ENCODE measurements around the gene CYP27C1. TPM values are rescaled to one million over a fixed set of nuclear protein-coding genes. Genes with fewer than 3 reads are reported as not detected.

Gene CYP27C1
- total RNA-seq, 4 donors from 2014 or later: 0.38 to 0.98 (median 0.51) TPM; not detected in 1

DNA sequence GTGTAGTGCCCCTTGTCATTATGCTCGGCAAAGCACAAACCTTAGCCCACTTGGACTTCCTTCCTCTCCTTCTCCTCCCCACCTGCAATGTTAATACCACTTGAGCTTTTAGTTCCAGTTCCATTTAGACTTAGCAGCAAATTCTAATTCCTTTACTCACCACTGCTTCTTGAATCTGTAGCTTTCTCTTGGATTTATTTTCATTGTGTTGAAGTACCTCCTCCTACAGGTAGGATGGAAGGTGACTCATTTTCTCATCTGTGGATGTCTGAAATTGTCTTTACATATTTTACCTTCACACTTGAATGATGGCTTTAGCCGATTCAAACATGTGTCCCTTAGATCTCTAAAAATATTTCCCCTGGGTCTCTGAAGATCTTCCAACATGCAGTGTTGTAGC, 80.3 kb downstream of the CYP27C1 start:
- TF ChIP-seq, protein P1, sequence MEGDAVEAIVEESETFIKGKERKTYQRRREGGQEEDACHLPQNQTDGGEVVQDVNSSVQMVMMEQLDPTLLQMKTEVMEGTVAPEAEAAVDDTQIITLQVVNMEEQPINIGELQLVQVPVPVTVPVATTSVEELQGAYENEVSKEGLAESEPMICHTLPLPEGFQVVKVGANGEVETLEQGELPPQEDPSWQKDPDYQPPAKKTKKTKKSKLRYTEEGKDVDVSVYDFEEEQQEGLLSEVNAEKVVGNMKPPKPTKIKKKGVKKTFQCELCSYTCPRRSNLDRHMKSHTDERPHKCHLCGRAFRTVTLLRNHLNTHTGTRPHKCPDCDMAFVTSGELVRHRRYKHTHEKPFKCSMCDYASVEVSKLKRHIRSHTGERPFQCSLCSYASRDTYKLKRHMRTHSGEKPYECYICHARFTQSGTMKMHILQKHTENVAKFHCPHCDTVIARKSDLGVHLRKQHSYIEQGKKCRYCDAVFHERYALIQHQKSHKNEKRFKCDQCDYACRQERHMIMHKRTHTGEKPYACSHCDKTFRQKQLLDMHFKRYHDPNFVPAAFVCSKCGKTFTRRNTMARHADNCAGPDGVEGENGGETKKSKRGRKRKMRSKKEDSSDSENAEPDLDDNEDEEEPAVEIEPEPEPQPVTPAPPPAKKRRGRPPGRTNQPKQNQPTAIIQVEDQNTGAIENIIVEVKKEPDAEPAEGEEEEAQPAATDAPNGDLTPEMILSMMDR (IDR thresholded peaks at IDR 0.05; ENCODE audit: low read depth): no peak

DNA sequence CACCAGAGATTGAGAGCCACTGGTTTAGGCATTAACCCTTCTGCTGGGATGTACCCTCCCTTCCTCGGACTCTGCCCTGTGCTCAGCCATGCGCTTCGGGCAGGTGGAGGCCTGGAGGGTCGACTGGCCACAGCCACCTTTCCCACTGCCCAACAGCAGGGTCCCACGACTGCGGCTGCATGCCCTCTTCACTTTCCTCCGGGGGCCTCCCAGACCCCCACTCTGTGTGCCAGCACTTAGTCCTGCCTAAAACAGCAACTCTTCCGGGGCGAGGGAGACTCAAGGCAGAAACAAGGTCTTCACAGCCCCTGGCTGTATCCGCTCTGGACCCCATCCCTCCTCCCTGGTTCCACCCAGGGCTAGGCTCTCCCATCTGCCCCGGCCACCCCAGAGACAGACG, 81.8 kb downstream of the CYP27C1 start:
- TF ChIP-seq, protein P1 (IDR thresholded peaks at IDR 0.05; ENCODE audit: low read depth): no peak

DNA sequence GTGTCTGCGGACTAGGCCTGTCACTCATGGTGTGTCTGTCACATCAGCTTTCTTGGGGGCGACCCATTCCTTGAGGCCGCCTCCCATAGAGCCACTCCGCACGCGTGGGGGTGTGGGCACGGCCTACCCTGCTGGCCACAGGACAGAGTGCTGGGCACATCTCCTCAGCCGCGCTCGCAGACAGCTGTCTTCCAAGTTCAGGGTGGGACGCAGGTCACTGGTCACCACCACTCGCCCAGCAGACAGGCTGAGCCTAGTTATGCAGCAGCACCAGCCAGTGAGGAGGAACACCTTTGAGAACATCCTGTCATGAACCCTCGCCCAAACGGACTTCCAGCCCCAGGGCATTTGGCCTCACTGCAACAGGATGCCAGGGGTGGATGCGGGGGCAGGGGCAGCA, 82.4 kb downstream of the CYP27C1 start:
- TF ChIP-seq, protein P1 (IDR thresholded peaks at IDR 0.05; ENCODE audit: low read depth): no peak

DNA sequence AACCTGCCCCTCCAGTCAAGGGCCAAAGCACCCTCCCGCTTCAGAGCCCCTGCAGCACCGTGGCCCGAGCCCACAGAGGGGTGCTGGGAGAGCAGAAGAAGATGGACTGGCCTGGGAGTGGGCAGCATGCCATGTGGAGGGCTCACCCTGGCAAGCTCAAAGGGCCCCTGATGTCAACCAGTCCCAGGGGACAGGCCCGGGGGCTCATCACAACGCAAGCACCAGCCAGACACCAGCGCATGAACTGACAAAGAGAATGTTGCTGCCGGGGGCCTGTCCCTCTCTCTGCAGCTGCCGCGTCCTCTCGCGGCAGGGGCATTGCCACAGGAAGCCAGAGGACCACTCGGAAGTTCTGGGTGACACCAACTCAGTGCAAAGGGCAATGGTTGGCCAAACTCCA, 82.9 kb downstream of the CYP27C1 start:
- TF ChIP-seq, protein P1 (IDR thresholded peaks at IDR 0.05; ENCODE audit: low read depth): no peak

DNA sequence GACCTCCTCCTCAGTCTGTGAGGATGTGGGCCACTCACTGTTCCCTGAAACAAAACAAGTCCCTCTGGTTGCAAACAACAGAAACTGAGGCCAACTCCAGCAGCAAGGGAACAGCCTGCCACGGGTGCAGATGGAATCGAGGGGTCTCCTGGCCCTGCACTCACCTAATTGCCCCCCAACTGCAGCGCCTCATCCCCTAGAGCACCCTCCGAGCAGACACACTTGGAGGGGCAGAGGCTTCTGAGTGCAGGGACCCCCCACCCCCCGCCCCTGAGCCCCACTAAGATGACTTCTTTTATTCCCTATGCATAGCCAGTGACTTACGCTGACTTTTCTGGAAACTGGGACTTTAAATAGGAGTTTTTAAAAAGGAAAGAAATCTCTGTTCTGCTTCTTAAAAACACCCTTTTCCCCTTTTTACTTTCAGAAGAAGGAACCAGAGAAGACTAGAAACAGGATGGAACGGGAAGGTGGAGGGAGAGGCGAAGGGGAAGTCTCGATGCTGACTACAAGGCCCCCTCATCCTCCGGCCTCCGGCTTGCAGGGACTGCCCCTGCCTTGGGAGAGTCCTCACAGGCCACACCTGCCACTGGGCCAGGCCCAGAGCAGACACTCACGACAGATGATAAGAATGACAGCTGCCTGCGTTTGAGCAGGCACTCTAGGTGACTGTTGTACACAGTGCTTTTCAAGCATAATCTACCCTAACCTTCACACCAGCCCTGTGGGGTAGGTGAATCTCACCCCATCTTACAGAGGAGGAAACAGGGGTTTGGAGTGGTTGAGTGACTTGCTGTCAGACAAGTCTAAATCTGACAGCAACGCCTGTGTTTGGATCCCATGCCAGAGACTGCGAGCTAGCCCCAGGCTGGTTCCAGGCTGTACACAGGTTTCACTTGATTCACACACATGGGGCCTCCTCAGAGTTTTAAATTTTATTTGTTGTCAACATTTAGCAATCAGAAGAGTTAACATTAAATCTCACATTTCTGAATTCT, 85.0 kb downstream of the CYP27C1 start:
- TF ChIP-seq, protein P1 (IDR thresholded peaks at IDR 0.05; ENCODE audit: low read depth): no peak

DNA sequence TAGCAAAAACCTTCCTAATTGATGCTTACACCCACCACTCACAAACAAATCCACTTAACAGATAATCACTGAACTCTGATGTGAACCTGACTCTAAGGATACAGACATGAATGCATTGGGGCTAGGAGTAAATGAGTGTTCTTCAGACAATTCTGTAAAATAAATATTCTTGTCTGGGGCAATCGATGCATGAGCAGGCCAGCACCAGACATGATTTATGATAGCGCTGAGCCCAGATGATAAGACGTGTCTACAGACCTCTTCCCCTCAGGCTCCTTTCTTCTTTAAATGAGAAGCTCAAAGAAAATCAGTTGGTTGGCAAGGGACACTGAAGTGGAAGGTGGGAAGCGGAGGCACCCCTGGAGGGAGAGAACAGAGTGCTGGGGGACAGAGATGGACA, 85.9 kb downstream of the CYP27C1 start:
- TF ChIP-seq, protein P1 (IDR thresholded peaks at IDR 0.05; ENCODE audit: low read depth): no peak

Small RNA genes within 50 kb of the gene (small RNA-seq; reads per million reads assigned to genes)
- gene NIFKP9: not detected

Other genes starting within 250 kb of the CYP27C1 start
- gene BIN1, start 113.1 kb downstream of the CYP27C1 start, total RNA-seq: 100 to 1,000 TPM in 1 of 4 donors, 10 to 100 TPM in 3; 53.3 to 134 (median 55.4) TPM
- 10 to 100 TPM; 32.8 to 45.4 (median 34.0) TPM for gene ERCC3, start 73.8 kb upstream of the CYP27C1 start, total RNA-seq
- gene MAP3K2, start 167.7 kb upstream of the CYP27C1 start, total RNA-seq: 10 to 100 TPM; 51.0 to 66.1 (median 64.7) TPM
- gene PROC, start 198.1 kb upstream of the CYP27C1 start, total RNA-seq: not detected